ENCODE results near the gene SLC22A1. TPM values are rescaled to one million over a fixed set of nuclear protein-coding genes. Genes with fewer than 3 reads are reported as not detected.

Gene SLC22A1
- total and polyA plus RNA-seq, 2 of the 4 experiments (the other 2 are of a cell fraction) = 0.10 TPM; not detected in 1

- H3K4ac ChIP-seq (ENCODE audit: low read depth, low read length) = no peak overlapping the region
- H2AFZ ChIP-seq (replicated peaks; ENCODE audit: low read length, poor library complexity) = no peak overlapping the region
- H3K4me1 ChIP-seq (ENCODE audit: control insufficient read depth, insufficient read depth, low read length) = no peaks in the 10 kb centered on the region
- no peak overlapping the region for H2BK5ac ChIP-seq (ENCODE audit: low read depth, low read length, poor library complexity, severe bottlenecking)
- no peak overlapping the region for H2BK15ac ChIP-seq (ENCODE audit: low read depth, low read length)
- CTCF ChIA-PET = no interaction called here
- POLR2A ChIA-PET (ENCODE audit: unreplicated experiment) = no interaction called here
- H4K20me1 ChIP-seq (ENCODE audit: insufficient read depth, low read length) = no peaks in the 10 kb centered on the region
- H3K79me1 ChIP-seq (ENCODE audit: low read depth in 1 of 2, low read length in 2 of 2) = no peaks in the 10 kb centered on the region
- H3K36me3 ChIP-seq (ENCODE audit: control insufficient read depth, insufficient read depth, low read length) = no peaks in the 10 kb centered on the region
- H3K14ac ChIP-seq (replicated peaks; ENCODE audit: low read depth, low read length) = no peak overlapping the region
- H3K27ac ChIP-seq (ENCODE audit: insufficient read depth, low read length) = no peak overlapping the region
- in situ Hi-C loops (cut with MboI; ENCODE audit: low sequenced_read_pairs) (no loop called here), dilution Hi-C loops (cut with HindIII; ENCODE audit: low sequenced_read_pairs, unreplicated experiment) (no loop called here), intact Hi-C loops (cut with micrococcal nuclease) (no loop called here)
- no peaks in the 10 kb centered on the region; the same call in 1 of the 2 replicates for H3K9me3 ChIP-seq (ENCODE audit: control insufficient read depth, insufficient read depth, low read length)
- H3K4me2 ChIP-seq (ENCODE audit: low read depth, low read length) = no peak overlapping the region
- no peak overlapping the region for H3K9ac ChIP-seq (ENCODE audit: low read depth, low read length)
- H3K4me3 ChIP-seq (ENCODE audit: insufficient read depth, low read depth, low read length) = no peak overlapping the region
- no peak overlapping the region for H3K23ac ChIP-seq (ENCODE audit: low read depth, low read length)
- no peak overlapping the region for H2BK20ac ChIP-seq (ENCODE audit: low read depth, low read length)
- H4K91ac ChIP-seq (ENCODE audit: insufficient read depth, low read depth, low read length) = no peak overlapping the region
- no TSS peak for BruUV-seq (replicated peaks)
- 100% methylated on average over 1 of the region's 3 CpGs; no CpG with 5 or more reads in 1 of the 2 experiments for WGBS, 2 experiments (ENCODE audit: extremely low coverage in 2 of 2, insufficient read length in 1 of 2)
- H3K56ac ChIP-seq (ENCODE audit: extremely low read depth, insufficient read depth, low read length) = no peak overlapping the region
- no peak for DNase-seq
- no peak overlapping the region for H2BK120ac ChIP-seq (ENCODE audit: low read depth, low read length)
- no peak for ATAC-seq (ENCODE audit: low read depth)
- no peaks in the 10 kb centered on the region; the same call in 1 of the 2 replicates for H3K9me1 ChIP-seq (ENCODE audit: insufficient read depth, low read length)
- H2AK9ac ChIP-seq (replicated peaks; ENCODE audit: low read depth, low read length, poor library complexity) = no peak overlapping the region
- H4K8ac ChIP-seq (ENCODE audit: low read depth in 2 of 2, low read length in 2 of 2) = no peak overlapping the region
- H3K27me3 ChIP-seq (ENCODE audit: control insufficient read depth, insufficient read depth, low read length) = no peaks in the 10 kb centered on the region
- TF ChIP-seq USF2 (IDR thresholded peaks at IDR 0.05; ENCODE audit: low read depth, low read length) (no peak), FOS (IDR thresholded peaks at IDR 0.05; ENCODE audit: low read depth, low read length) (no peak), SMC3 (IDR thresholded peaks at IDR 0.05; ENCODE audit: low read depth, low read length) (no peak)
- no peak overlapping the region for H4K5ac ChIP-seq (ENCODE audit: low read depth, low read length)
- H3K18ac ChIP-seq (ENCODE audit: low read depth, low read length) = no peak overlapping the region
- no peak overlapping the region for H2AK5ac ChIP-seq (ENCODE audit: low read depth, low read length)
Measured at GRCh38 chr6:160115421-160115820, 6.2 kb upstream of the SLC22A1 start.
